Muscle of leg (tissue), 16 donors: ENCODE results near the gene DEGS2. TPM values are rescaled to one million over a fixed set of nuclear protein-coding genes. Genes with fewer than 3 reads are reported as not detected.
"Not testable (repeated sequence)": the region's sequence is repeated elsewhere in the genome, so short reads cannot be mapped to it uniquely, and the experiment has no call there.

Experiments
- DNase-seq: peaks from one replicate; pipeline ENCODE4 v3.0.0; 2013
- H3K27ac ChIP-seq: one replicate; pipeline ENCODE4 v1.5.1; 2013; ENCODE audit warnings: mild to moderate bottlenecking, low read length, control low read depth
- H3K27me3 ChIP-seq: one replicate; pipeline ENCODE4 v1.6.1; 2013; ENCODE audit warnings: low read length; ENCODE audit not compliant: control insufficient read depth, insufficient read depth
- H3K36me3 ChIP-seq: one replicate; pipeline ENCODE4 v1.6.1; 2013; ENCODE audit warnings: low read length; ENCODE audit not compliant: control insufficient read depth, insufficient read depth
- H3K4me1 ChIP-seq: one replicate; pipeline ENCODE4 v1.6.1; 2013; ENCODE audit warnings: low read length; ENCODE audit not compliant: control insufficient read depth, insufficient read depth
- H3K4me3 ChIP-seq: one replicate; pipeline ENCODE4 v1.5.1; 2013; ENCODE audit warnings: low read length, control low read depth
- H3K9me3 ChIP-seq: replicated peaks from 2 replicates; pipeline ENCODE4 v1.6.1; 2013; ENCODE audit warnings: low read depth, low read length; ENCODE audit not compliant: control insufficient read depth
- WGBS: methylation state at CpG from one replicate; pipeline ENCODE4 v1.1.5; 2013; ENCODE audit warnings: missing lambda C conversion rate; ENCODE audit not compliant: insufficient coverage; 5-methylcytosine and 5-hydroxymethylcytosine counted together
- long read RNA-seq, 11 donors: transcript quantifications; one replicate each; lab custom pipeline, GENCODE V29; 2026
- polyA plus RNA-seq, 8 donors: library from polyadenylated mRNA; unstranded; fragments of 120-200 nt; gene quantifications; one replicate each; pipeline versions ENCODE4 v1.2.1 to v1.2.3, GENCODE V29; 2013; ENCODE audit warnings: inconsistent platforms in 1 of 8, low replicate concordance in 1 of 8; ENCODE audit not compliant: insufficient read length in 8 of 8, insufficient read depth in 1 of 8
- total RNA-seq: library from RNA; stranded (reverse); fragments of 120-200 nt; gene quantifications from one replicate; pipeline ENCODE4 v1.2.4, GENCODE V29; 2013

Gene DEGS2
- total RNA-seq (0.35 TPM), polyA plus RNA-seq (1 to 10 TPM in 2 of 8 donors, under 1 TPM in 6; 0.45 to 1.6 (median 0.54) TPM)
- long read RNA-seq, donor 1 = 0 reads
- long read RNA-seq, donor 2 = 0 reads
- long read RNA-seq, donor 3, full-length matches to known transcripts = 1 of 1 reads
- long read RNA-seq, donor 3, partial matches to known transcripts = 0 of 1 reads
- long read RNA-seq, donor 3, other reads (novel, unspliced or antisense) = 0 of 1 reads
- long read RNA-seq, donor 4, full-length matches to known transcripts = 1 of 1 reads
- long read RNA-seq, donor 4, partial matches to known transcripts = 0 of 1 reads
- long read RNA-seq, donor 4, other reads (novel, unspliced or antisense) = 0 of 1 reads
- long read RNA-seq, donor 5 = 0 reads
- long read RNA-seq, donor 6 = 0 reads
- long read RNA-seq, donor 7, full-length matches to known transcripts = 1 of 1 reads
- long read RNA-seq, donor 7, partial matches to known transcripts = 0 of 1 reads
- long read RNA-seq, donor 7, other reads (novel, unspliced or antisense) = 0 of 1 reads
- long read RNA-seq, donor 8 = 0 reads
- long read RNA-seq, donor 9 = 0 reads
- long read RNA-seq, donor 10 = 0 reads
- long read RNA-seq, donor 11 = 0 reads

DNA sequence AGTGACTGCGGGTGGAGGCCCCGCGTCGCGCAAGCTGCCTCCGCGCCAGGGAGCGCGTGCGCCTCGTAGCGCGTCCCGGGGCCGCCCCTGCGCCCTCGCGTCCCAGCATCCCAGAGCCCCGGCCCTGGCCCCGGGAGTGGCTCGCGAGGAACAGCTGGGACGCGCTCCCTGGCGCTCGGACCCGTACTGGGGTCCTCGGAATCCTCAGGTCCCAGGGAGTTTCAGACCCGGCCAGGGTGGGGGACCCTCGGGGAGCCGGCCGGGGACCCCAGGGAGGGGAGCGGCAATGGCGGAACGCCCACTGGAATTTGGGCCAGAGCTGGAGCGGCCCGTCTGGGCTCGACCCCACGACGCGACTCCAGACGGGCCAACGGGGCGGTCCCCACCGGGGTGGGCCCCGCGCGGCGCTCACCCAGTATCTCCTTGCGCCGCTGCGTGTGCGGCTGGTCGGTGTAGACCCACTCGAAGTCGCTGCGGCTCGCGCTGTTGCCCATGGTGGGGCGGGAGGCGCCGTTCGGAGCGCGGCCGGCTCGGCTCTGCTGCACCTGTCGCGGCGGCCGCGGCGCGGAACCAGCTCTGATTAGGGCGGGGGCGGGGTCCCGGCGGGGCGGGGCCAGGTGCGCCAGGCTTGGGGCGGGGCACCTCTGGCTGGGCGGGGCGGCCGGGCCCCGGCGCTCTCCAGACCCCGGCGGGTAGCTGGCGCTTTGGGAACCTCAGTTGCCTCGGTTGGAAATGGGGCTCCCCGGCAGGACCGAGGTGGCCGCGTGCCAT lies at the start of gene DEGS2:
DEGS2 (minus strand) TSS at position 552 of the 771 bp plus-strand sequence; CDS start at position 494, 58 bp downstream.
- H3K4me3 ChIP-seq = peak within 1 kb of the TSS; percentile 22
- DNase-seq = no peak
- WGBS = under 1% methylated on average over 90 of the region's 94 CpGs
- no peak within 1 kb of the TSS for H3K27ac ChIP-seq
- peaks cover 18% of the 10 kb centered on the region for H3K4me1 ChIP-seq
- H3K27me3 ChIP-seq = peaks cover 47% of the 10 kb centered on the region
- no peaks in the 10 kb centered on the region for H3K36me3 ChIP-seq
- peaks cover 7% of the 10 kb centered on the region for H3K9me3 ChIP-seq

GRCh38 chr14:100208136-100208535 lies 48.7 kb upstream of the DEGS2 start:
- 95% methylated on average over 33 of the region's 33 CpGs for WGBS
- not testable (repeated sequence) for H3K36me3 ChIP-seq, H3K4me1 ChIP-seq, DNase-seq, H3K27ac ChIP-seq, H3K9me3 ChIP-seq, H3K4me3 ChIP-seq, H3K27me3 ChIP-seq

DNA sequence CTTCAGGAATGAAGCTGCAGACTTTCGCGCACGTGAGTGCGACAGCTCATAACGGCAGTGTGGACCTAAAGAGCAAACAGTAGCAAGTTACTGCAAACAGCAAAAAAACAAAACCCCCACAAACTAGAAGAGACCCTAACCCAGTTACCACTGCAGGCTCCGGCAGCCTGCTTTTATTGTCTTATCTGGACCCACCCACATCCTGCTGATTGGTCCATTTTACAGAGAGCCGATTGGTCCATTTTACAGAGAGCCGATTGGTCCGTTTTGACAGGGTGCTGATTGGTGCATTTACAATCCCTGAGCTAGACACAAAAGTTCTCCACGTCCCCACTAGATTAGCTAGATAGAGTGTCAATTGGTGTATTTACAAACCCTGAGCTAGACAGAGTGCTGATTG lies 48.1 kb upstream of the DEGS2 start:
- H3K27me3 ChIP-seq, H3K27ac ChIP-seq, H3K9me3 ChIP-seq, H3K4me3 ChIP-seq, H3K36me3 ChIP-seq, DNase-seq, H3K4me1 ChIP-seq: not testable (repeated sequence)
- WGBS = 100% methylated on average over 2 of the region's 10 CpGs

GRCh38 chr14:100204835-100205167 lies 45.4 kb upstream of the DEGS2 start:
- 100% methylated on average over 1 of the region's 7 CpGs for WGBS
- H3K27me3 ChIP-seq, H3K4me1 ChIP-seq, H3K4me3 ChIP-seq, H3K36me3 ChIP-seq, H3K9me3 ChIP-seq, DNase-seq, H3K27ac ChIP-seq: not testable (repeated sequence)

GRCh38 chr14:100203962-100204834 lies 44.8 kb upstream of the DEGS2 start:
- no peak overlapping the region for H3K4me3 ChIP-seq
- H3K36me3 ChIP-seq = no peaks in the 10 kb centered on the region
- WGBS = 83% methylated on average over 1 of the region's 4 CpGs
- no peak overlapping the region for H3K27ac ChIP-seq
- H3K27me3 ChIP-seq = no peaks in the 10 kb centered on the region
- no peak for DNase-seq
- no peaks in the 10 kb centered on the region for H3K9me3 ChIP-seq
- H3K4me1 ChIP-seq = no peaks in the 10 kb centered on the region

DNA sequence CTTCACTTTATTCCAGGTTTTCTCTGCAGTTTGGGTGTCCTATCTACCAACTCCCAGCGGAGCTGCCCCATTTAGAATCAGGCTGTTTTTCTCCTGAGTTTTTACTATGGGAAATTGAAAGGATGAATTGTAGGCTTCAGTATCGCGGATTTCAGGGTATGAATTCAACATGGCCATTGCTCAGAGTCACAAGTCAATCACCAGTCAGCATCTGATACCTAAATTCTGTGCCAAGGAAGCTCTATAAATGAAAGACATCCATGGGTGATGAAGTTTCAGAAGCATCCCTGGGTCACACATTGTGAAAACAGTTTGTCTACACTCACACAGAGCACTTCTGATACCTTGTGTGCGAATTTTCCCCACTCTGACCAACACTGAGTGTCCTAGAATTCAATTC lies 43.7 kb upstream of the DEGS2 start:
- WGBS = 100% methylated on average over 1 of the region's 4 CpGs
- Histone ChIP-seq H3K27ac (no peak overlapping the region), H3K36me3 (no peaks in the 10 kb centered on the region), H3K4me1 (no peaks in the 10 kb centered on the region), H3K4me3 (no peak overlapping the region), H3K27me3 (no peaks in the 10 kb centered on the region), H3K9me3 (no peaks in the 10 kb centered on the region)
- no peak for DNase-seq

- Histone ChIP-seq H3K36me3 (no peaks in the 10 kb centered on the region), H3K9me3 (no peaks in the 10 kb centered on the region), H3K27ac (no peak overlapping the region), H3K4me3 (no peak overlapping the region), H3K27me3 (no peaks in the 10 kb centered on the region), H3K4me1 (no peaks in the 10 kb centered on the region)
- no peak for DNase-seq
- WGBS = 31% methylated on average over 3 of the region's 4 CpGs
Measured at GRCh38 chr14:100202712-100203111, 43.3 kb upstream of the DEGS2 start.

DNA sequence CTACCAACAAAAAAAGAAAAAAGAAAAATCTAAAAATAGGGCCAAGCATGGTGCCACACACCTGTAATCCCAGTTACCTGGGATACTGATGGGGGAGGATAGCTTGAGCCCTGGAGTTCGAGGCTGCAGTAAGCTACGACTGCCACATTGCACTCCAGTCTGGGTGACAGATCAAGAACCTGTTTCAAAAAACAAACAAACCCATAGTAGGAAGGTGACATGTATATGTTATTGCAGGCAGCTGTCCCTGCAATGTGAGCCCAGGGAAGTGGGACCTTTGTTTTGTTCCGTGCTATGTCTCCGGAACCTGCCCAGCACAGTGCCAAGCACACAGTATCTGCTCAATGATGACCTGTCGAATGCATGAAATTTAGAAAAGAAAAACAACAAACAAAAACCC lies 42.3 kb upstream of the DEGS2 start:
- DNase-seq = no peak
- Histone ChIP-seq H3K9me3 (no peaks in the 10 kb centered on the region), H3K36me3 (no peaks in the 10 kb centered on the region), H3K27ac (no peak overlapping the region), H3K4me3 (no peak overlapping the region), H3K27me3 (no peaks in the 10 kb centered on the region), H3K4me1 (no peaks in the 10 kb centered on the region)
- WGBS = 90% methylated on average over 2 of the region's 5 CpGs

GRCh38 chr14:100200311-100200710 lies 40.9 kb upstream of the DEGS2 start:
- DNase-seq = no peak
- no peaks in the 10 kb centered on the region for H3K27me3 ChIP-seq
- H3K27ac ChIP-seq = no peak overlapping the region
- H3K4me1 ChIP-seq = no peaks in the 10 kb centered on the region
- H3K4me3 ChIP-seq = no peak overlapping the region
- H3K36me3 ChIP-seq = no peaks in the 10 kb centered on the region
- no peaks in the 10 kb centered on the region for H3K9me3 ChIP-seq
- no CpG with 5 or more reads among the region's 3 CpGs for WGBS
